GM12878 (cell line): ENCODE results near the gene IFIT5.
"Not testable (repeated sequence)": the region's sequence is repeated elsewhere in the genome, so short reads cannot be mapped to it uniquely, and the experiment has no call there.

Experiments
- CBX3 ChIP-seq: fragments of 200-600 bp; sonication (generic); IDR thresholded peaks from 2 replicates; pipeline ENCODE4 v1.6.1; 2016; ENCODE audit warnings: low read depth, borderline replicate concordance
- CTCF ChIP-seq, 3 experiments: IDR thresholded peaks in 2 of 3; conservative IDR thresholded peaks in 1 of 3; 2 replicates each; pipeline ENCODE4 v1.5.1; 2011; ENCODE audit warnings: low read depth in 3 of 3, low read length in 3 of 3, mild to moderate bottlenecking in 3 of 3, control low read depth in 2 of 3, moderate library complexity in 2 of 3, inconsistent platforms in 1 of 3, mixed read lengths in 1 of 3; ENCODE audit not compliant: control insufficient read depth in 2 of 3, insufficient read depth in 1 of 3; ENCODE audit errors: extremely low read depth in 1 of 3
- ESRRA ChIP-seq: IDR thresholded peaks from 2 replicates; pipeline ENCODE4 v1.6.1; 2012; ENCODE audit warnings: mild to moderate bottlenecking, low read length, improper control_type of control experiment
- EZH2 ChIP-seq: IDR thresholded peaks from 2 replicates; pipeline ENCODE4 v1.6.1; 2012; ENCODE audit warnings: low read depth, mild to moderate bottlenecking, control low read depth, inconsistent platforms, low read length, borderline replicate concordance; ENCODE audit not compliant: control insufficient read depth
- GABPA ChIP-seq: IDR thresholded peaks from 2 replicates; pipeline ENCODE4 v1.6.1; 2014; ENCODE audit warnings: antibody characterized with exemption, low read depth, mild to moderate bottlenecking, inconsistent platforms
- GATAD2B ChIP-seq: fragments of 450-650 bp; conservative IDR thresholded peaks from 2 replicates; pipeline ENCODE4 v1.6.1; 2017; ENCODE audit warnings: low read depth, mild to moderate bottlenecking, moderate library complexity
- POLR2A ChIP-seq: IDR thresholded peaks from 2 replicates; pipeline ENCODE4 v1.6.1; 2011; ENCODE audit warnings: low read depth, mild to moderate bottlenecking, low read length
- RAD21 ChIP-seq: IDR thresholded peaks from 2 replicates; pipeline ENCODE4 v1.6.1; 2011; ENCODE audit warnings: mild to moderate bottlenecking, low read depth, low read length, moderate library complexity; ENCODE audit not compliant: insufficient read depth
- REST ChIP-seq: IDR thresholded peaks from 2 replicates; pipeline ENCODE4 v1.6.1; 2012; ENCODE audit warnings: mild to moderate bottlenecking, low read depth, low read length
- RFX5 ChIP-seq: IDR thresholded peaks from 2 replicates; pipeline ENCODE4 v1.6.1; 2011; ENCODE audit warnings: low read depth, low read length, improper control_type of control experiment
- SUZ12 ChIP-seq: fragments of 200-600 bp; sonication (generic); IDR thresholded peaks from one replicate; pipeline ENCODE4 v1.6.1; 2018; ENCODE audit warnings: antibody characterized with exemption, mild to moderate bottlenecking; ENCODE audit not compliant: unreplicated experiment
- ZBTB40 ChIP-seq: fragments of 450-650 bp; IDR thresholded peaks from 2 replicates; pipeline ENCODE4 v1.6.1; 2016; ENCODE audit warnings: mild to moderate bottlenecking, moderate library complexity, borderline replicate concordance
- TF ChIP-seq, protein P1 (sequence below): IDR thresholded peaks from 2 replicates; pipeline ENCODE4 v1.6.1; 2011; ENCODE audit warnings: low read depth, mild to moderate bottlenecking, low read length, moderate library complexity, borderline replicate concordance; ENCODE audit errors: extremely low read depth

DNA sequence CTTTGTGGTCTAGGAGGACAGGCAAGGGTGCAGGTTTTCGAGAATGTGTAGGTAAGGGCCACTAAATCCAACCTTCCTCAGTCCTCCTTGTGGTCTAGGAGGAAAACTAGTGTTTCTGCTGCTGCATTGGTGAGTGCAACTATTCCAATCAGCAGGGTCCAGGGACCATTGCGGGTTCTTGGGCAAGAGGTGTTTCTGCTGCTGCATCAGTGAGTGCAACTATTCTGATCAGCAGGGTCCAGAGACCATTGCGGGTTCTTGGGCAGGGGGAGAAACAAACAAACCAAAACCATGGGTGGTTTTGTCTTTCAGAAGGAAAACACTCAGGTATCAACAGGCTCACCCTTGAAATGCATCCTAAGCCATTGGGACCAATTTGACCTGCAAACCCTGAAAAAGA is 6.6 kb upstream of the IFIT5 start:
- not testable (repeated sequence) for TF ChIP-seq CTCF (IDR thresholded peaks at IDR 0.05 in 2 of 3, conservative IDR thresholded peaks at IDR 0.05 in 1 of 3; ENCODE audit: control insufficient read depth in 2 of 3, extremely low read depth in 1 of 3, insufficient read depth in 1 of 3, low read depth in 3 of 3, low read length in 3 of 3); EZH2; RFX5; CBX3; ESRRA; RAD21; ZBTB40; POLR2A; GABPA; SUZ12; GATAD2B; REST
- TF ChIP-seq, protein P1, sequence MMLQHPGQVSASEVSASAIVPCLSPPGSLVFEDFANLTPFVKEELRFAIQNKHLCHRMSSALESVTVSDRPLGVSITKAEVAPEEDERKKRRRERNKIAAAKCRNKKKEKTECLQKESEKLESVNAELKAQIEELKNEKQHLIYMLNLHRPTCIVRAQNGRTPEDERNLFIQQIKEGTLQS, result not testable (repeated sequence)
